ENCODE measurements around the gene HSPA1B.
"Not testable (repeated sequence)": the region's sequence is repeated elsewhere in the genome, so short reads cannot be mapped to it uniquely, and the experiment has no call there.

HSPA1B gene

DNA sequence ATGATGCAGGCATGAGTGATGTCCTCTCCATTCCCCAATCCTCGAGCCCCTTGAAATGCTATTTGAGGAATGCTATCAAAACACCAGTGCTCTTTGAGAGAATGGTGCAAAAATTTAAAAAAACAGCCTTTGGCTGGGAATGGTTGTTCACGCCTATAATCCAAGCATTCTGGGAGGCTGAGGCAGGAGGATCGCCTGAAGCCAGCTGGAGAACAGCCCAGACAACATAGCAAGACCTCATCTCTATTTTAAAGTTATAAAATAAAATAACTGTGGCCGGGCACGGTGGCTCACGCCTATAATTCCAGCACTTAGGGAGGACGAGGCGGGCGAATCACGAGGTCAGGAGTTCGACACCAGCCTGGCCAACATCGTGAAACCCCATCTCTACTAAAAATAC, 27.8 kb upstream of the HSPA1B start:
- no peak for DNase-seq

DNA sequence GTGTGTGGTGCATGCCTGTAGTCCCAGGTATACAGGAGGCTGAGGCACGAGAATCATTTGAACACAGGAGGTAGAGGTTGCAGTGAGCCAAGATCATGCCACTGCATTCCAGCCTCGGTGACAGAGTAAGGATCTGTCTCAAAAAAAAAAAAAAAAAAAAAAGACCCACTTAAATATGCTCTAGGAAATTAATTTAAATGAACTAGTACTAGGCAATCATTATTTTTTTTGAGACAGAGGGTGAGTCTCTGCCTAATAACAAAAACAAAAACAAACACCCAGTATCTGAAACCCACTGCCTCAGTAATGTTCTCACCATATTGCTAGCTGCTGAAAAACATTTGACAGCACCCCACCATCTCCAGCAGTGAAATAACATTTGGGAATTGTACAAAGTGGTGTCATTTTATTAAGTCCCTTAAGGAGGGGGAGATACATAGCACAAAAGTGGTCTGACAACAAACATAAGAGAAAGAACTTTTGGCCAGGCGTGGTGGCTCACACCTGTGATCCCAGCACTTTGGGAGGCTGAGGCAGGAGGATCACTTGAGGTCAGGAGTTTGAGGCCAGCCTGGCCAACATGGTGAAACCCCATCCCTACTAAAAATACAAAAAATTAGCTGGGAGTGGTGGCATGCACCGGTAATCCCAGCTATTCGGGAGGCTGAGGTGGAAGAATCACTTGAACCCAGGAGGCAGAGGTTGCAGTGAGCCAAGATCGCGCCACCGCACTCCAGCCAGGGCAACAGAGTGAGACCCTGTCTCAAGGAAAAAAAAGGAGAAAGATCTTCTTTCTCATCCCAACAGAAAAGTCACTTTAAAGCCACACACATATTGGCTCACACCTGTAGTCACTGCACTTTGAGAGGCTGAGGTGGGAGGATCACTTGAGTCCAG, 26.3 kb upstream of the HSPA1B start:
- not testable (repeated sequence) for DNase-seq

DNA sequence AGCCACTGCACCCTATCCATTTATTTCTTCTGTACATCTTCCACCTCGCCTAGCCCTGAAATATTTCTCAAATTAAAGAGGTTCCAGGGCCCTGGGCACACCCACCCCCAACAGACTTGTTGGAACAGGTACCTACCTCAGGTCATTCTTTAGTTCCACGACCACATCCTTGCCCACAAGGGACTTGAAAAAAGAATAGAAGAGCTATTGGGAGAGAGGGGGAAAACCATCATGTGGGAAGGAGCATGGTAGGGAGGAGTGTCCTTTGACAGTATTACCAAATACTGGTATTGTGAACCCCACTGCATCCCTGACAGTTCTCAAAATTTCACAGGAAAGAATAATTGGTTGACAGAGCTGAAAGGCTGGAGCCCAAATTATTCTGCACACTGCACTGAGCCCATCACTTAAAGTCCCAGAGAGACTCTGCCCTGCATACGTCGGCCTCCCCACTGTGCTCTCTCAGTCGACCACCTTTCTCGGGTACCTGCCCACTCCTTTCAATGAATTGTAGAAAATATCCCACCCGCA, 21.5 kb upstream of the HSPA1B start:
- DNase-seq: no peak

DNA sequence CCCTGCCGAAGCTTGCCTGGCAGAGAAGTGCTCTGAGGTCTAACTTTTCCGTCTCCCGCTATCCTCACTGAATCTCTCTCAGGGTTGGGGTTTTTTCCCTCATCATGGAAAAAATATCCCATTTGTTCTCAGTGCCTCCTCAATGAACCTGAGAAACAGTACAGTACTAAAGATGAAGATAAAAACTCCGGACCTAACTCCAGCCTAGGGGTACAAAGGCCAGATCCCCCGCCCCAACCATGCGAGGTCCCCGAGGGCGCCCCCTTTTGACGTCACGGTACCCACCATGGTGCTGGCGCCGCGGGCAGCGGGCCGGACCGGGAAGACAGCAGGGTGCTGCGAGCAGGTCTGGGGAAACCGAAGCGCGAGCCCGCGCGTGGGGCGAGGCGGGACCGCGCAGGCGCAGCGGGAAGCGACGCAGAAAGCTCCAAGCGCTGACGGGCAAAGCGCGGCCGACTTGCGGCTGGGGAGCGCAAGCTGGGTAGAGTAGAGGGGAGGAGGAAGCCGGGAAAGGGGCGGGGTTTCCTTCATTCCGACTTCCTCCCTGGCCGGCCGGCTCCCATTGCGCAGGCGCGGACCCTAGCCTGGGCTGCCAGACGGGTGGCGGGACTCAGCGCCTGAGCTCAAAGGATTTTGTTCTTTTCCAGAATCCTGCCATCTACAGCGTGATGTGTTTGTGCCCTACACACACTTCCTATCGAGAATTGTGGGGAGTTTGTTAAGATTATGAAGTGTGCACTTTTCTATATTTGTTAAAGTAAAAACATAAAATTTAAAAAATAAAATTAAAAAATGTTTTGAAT, 20.9 kb upstream of the HSPA1B start, which contains the start of gene LSM2:
TSS of gene LSM2 (minus strand) at position 497 of the 803 bp plus-strand sequence. CDS start at position 288, 209 bp downstream.
- peak; percentile 98 for DNase-seq

DNA sequence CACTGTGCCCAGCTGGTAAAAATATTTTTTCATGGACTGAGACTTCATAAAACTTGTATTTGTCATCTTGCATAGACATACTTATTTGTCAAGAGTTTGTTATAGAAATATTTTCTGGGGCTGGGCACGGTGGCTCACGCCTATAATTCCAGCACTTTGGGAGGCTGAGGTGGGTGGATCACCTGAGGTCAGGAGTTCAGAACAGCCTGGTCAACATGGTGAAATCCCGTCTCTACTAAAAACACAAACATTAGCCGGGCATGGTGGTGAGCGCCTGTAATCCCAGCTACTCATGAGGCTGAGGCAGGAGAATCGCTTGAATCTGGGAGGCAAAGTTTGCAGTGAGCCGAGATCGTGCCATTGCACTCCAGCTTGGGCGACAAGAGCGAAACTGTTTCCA, 18.9 kb upstream of the HSPA1B start:
- DNase-seq: not testable (repeated sequence)

DNA sequence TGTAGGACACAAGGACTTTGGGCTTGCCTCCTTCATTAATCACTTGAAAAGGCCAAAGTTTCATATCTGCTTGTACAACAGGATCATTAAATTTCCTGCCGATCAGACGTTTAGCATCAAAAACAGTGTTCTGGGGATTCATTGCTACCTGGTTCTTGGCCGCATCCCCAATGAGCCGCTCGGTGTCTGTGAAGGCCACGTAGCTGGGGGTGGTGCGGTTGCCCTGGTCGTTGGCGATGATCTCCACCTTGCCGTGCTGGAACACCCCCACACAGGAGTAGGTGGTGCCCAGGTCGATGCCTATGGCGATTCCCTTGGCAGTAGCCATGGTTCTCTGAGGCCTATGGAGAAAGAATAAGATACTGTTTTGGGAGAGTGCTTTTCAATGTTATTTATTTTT, 15.9 kb upstream of the HSPA1B start:
- DNase-seq: no peak

DNA sequence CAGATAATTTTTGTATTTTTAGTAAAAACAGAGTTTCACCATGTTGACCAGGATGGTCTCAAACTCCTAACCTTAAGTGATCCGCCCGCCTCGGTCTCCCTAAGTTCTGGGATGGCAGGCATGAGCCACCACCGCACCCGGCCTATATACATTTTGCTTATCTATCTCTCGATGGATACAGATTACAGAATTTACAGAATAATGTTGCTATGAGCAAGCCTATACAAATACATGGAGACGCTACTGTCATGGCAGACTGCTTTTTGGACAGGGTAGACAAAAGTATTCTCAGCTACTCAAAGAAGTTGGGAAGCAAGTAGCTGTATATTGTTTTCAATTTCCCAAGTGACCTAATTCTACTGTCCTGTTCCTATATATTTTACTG, 14.1 kb upstream of the HSPA1B start:
- no peak for DNase-seq

DNA sequence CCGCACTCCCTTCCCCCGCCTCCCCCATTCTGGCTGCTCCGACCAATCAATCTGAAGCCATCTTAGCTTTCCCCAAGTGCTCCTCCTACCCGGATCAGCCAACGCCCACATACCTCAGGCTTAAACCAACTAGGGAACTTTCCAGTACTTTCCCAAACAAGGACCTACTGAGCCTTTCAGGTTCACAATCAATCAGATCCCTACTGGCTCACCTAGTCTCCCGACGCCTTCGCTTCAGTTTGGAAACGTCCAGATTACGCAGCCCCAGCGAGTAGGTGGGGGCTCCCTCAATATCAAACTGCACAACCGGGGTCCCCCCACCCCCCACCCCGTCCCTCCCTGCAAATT, 12.9 kb upstream of the HSPA1B start:
- DNase-seq: peak; percentile 76

DNA sequence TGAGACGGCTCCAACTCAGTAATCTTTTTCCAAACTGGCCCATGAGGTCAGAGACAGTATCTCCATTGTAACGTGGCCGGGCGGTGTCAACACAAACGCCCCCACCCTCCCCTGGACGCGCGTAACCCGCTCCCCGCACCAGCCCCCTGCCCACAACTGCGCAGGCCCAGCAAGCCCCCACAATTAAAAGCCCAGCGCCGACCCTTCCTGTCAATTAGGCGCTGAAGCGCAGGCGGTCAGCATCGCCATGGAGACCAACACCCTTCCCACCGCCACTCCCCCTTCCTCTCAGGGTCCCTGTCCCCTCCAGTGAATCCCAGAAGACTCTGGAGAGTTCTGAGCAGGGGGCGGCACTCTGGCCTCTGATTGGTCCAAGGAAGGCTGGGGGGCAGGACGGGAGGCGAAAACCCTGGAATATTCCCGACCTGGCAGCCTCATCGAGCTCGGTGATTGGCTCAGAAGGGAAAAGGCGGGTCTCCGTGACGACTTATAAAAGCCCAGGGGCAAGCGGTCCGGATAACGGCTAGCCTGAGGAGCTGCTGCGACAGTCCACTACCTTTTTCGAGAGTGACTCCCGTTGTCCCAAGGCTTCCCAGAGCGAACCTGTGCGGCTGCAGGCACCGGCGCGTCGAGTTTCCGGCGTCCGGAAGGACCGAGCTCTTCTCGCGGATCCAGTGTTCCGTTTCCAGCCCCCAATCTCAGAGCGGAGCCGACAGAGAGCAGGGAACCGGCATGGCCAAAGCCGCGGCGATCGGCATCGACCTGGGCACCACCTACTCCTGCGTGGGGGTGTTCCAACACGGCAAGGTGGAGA, 12.3 kb upstream of the HSPA1B start, which contains the start of the genes HSPA1A and HSPA1L:
TSS of gene HSPA1A (plus strand) at position 519 of the 814 bp plus-strand sequence. CDS start at position 733, 214 bp downstream.
TSS of gene HSPA1L (minus strand) at position 259 of the 814 bp plus-strand sequence. CDS start 3,311 bp downstream, outside the sequence.
- peak; percentile 70 for DNase-seq

DNA sequence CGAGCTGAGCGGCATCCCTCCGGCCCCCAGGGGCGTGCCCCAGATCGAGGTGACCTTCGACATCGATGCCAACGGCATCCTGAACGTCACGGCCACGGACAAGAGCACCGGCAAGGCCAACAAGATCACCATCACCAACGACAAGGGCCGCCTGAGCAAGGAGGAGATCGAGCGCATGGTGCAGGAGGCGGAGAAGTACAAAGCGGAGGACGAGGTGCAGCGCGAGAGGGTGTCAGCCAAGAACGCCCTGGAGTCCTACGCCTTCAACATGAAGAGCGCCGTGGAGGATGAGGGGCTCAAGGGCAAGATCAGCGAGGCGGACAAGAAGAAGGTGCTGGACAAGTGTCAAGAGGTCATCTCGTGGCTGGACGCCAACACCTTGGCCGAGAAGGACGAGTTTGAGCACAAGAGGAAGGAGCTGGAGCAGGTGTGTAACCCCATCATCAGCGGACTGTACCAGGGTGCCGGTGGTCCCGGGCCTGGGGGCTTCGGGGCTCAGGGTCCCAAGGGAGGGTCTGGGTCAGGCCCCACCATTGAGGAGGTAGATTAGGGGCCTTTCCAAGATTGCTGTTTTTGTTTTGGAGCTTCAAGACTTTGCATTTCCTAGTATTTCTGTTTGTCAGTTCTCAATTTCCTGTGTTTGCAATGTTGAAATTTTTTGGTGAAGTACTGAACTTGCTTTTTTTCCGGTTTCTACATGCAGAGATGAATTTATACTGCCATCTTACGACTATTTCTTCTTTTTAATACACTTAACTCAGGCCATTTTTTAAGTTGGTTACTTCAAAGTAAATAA, 10.2 kb upstream of the HSPA1B start:
- not testable (repeated sequence) for DNase-seq

DNA sequence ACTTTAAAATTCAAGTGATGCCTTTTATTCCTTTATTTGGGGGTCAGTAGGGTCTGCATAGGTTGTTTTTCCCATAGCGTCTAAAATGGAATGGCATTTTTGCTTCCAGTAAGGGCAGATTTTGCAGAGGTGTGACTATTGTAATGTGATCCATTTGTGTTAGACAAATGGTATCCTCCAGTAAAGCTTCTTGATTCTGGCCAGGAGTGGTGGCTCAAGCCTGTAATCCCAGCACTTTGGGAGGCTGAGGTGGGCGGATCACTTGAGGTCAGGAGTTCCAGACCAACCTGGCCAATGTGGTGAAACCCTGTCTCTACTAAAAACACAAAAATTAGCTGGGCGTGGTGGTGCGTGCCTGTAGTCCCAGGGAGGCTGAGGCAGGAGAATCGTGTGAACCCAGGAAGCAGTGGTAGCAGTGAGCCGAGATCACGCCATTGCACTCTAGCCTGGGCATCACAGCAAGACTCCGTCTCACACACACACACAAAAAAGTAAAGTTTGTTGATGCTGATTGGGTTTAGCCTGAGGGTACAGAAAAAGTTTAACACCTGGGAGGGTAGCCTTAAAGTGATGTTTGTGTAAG, 9.5 kb upstream of the HSPA1B start:
- not testable (repeated sequence) for DNase-seq

DNA sequence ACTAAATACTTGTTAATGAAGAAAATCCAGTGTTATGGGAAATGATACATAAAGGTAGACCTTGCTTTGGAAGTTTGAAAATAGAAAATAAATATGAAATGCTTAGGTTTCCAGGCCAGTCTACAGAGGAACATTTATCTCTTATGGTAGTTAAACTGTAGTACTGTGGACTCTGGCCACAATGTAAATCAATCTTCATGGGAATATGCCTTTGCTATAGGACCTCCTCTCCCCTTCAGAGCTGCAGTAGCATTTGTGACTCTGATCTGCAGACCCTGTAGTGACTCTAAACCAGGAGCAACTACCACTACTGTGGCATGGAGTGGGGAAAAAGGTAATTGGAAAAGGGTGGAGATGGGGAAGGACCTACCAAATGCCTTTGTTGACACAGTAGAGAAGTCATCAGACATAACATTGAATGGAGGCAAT, 7.7 kb upstream of the HSPA1B start:
- no peak for DNase-seq

DNA sequence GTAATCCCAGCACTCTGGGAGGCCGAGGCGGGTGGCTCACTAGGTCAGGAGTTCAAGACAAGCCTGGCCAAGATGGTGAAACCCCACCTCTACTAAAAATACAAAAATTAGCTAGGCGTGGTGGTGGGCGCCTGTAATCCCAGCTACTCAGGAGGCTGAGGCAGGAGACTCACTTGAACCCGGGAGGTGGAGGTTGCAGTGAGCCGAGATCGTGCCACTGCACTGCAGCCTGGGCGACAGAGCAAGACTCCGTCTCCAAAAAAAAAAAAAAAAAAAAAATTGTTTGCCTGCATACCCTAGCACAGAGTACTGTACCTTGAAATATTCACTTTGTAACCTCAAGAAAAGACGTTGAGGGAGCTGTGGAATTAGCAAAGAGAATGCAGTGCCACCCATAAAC, 7.1 kb upstream of the HSPA1B start:
- not testable (repeated sequence) for DNase-seq

DNA sequence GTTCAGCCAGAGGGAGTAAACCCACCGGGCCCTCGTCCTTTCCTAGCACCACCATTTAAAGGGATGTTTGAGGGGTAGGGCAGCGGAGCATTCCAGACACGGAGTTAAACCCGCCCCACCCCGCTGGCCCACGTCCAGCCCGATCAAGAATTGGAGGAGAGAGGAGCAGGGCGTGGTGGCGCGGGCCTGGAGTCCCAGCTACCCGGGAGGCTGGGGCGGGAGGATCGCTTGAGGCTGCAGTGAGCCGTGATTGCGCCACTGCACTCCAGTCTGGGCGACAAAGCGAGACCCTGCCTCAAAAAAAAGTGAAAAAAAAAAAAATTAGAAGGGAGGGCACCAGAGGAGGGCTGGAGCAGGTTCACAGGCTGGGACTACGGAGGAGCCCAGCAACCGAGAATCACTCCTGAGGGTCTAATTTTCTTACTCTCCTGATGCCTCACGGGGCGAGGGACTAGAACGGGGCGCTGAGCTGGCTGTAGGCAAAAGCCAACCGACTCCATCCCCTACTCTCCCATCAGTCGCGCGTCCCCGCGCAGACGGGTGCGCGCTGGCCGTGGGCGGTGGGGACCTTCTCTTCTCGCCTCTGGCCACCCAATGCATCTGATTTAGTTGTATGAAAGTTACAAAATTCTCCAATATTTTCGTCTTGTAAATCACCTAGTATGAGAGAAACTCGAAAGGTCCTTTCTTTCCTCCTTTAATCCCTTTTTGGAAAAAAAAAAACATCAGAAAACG, 6.1 kb upstream of the HSPA1B start:
- DNase-seq: peak; percentile 87

DNA sequence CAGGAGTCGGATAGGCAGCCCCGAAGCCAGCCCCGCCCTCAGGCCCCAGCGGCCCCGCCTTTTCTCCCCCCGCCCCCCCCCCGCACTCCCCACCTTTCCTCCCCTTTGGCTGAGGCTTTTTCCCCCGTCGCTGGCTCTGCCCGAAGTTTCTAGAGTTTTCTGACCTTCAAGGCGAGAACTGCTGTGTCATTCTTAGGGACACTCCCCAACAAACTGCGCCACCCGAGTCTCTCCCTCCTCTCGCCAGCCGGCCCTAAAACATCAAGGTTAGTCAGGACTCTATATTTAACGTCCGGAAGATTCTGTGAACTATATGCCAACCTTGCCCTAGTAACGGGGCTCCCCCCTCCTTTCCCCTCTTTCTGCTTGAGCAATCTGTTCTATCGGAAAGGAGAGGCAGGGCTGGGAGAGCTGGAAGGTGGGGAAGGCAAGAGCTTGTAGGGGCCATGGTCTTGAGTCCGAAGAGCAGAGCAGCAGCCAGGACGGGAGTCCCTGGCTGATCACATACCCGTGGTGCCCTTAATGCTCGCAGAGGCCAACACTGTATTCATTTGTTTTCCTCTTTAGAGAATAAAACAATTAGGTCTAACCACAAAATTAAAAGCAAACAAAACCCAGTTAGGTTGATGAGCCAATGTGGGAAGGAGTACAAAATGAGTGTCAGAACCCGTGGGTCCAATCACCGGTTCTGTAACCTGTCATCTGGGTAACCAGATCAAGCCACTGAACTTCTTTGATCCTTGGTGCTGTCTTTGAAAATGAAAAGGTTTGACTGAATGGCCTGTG, 5.3 kb upstream of the HSPA1B start:
- peak; percentile 66 for DNase-seq

DNA sequence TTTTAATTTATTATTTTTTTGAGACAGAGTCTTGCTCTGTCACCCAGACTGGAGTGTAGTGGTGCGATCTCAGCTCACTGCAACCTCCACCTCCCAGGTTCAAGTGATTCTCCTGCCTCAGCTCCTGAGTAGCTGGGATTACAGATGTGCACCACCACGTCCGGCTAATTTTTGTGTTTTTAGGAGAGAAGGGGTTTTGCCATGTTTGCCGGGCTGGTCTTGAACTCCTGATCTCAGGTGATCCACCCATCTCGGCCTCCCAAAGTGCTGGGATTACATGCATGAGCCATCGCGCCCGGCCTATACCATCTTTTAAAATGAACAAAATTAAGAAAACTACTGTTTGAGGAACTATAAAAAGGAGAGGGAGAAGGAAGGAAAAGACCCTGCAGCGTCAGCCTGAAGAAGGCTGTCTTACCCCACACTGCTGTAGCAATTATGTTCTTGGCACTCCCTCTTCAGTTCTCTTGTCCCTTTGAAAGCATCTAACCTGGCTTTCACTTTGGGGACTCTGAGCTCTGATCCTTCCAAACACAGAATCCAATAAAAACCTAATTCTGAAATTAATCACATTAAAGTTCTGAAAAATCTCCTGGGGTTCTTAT, 3.8 kb upstream of the HSPA1B start:
- not testable (repeated sequence) for DNase-seq

DNA sequence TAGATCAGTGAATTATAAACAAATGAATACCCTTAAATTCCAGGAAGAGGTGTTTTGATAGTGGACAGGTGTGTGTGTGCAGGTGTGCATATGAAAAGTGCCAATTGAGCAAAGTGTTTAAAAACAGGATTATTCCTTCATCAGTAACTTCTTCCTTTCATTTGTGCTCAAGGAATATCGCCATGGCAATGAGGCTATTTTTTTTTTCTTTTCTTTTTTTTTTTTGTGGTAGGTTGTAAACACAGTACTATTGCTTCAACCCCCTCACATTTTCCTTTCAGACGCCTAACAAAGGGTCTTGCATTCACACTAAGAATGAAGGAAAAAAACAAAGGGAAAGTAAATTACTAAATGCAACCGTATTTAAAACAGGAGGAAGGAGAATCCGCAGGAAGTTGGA, 2.0 kb upstream of the HSPA1B start:
- DNase-seq: no peak

DNA sequence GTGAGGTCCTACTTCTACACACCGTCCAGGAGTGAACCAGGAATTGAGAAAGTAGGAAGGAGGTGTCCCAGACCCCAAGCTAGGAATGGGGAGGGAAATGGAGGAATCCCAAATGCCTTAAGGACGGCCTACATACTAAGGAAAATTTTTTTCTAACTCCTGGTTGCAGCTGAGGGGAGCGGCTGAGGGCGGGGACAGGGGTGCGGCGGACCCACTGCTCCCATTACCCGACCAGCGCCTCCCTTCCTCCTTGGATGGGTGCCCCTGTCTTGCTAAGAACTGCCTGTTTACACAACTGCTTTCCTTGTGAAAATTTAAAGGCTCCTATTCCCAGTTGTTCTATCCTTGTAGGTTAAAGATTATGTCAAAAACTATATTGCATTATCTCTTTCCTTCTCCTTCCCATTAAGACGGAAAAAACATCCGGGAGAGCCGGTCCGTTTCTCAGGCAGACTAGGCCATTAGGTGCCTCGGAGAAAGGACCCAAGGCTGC, 699 bp upstream of the HSPA1B start:
- DNase-seq: peak; percentile 64
